ENCODE results near the gene RAD50. TPM values are rescaled to one million over a fixed set of nuclear protein-coding genes. Genes with fewer than 3 reads are reported as not detected.
"Not testable (repeated sequence)": the region's sequence is repeated elsewhere in the genome, so short reads cannot be mapped to it uniquely, and the experiment has no call there.

The RAD50 gene
- total RNA-seq, 1 donor from 2014 or later, result 37.4 TPM

DNA sequence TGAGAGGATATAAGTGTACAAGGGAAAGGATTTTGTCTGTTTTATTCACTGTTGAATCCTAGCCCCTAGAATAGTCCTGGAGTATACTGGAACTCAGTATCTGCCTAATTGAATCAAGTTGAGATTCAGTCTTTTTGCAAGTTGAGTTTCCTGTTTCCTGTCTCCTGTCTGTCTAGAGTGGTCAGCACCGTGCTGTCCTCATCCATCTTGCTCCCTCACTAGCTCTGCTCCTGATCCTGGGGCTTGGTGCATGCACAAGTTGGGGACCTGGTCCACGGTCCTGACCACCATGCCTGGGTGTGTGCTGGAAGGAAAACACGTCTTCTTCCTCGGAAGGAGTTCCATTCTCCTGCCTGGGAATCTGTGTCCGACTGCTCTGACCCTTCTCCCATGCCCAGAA, 16.6 kb upstream of the RAD50 start:
- DNase-seq, result no peak
- no peak overlapping the region for H3K4me3 Mint-ChIP-seq
- no peaks in the 10 kb centered on the region for H3K36me3 Mint-ChIP-seq (ENCODE audit: low read depth)
- no peak overlapping the region for H3K27ac Mint-ChIP-seq
- peaks cover 5% of the 10 kb centered on the region for H3K27me3 Mint-ChIP-seq
- intact Hi-C loops (cut with micrococcal nuclease), result no loop called here
- peaks cover 20% of the 10 kb centered on the region for H3K4me1 Mint-ChIP-seq
- peaks cover 3% of the 10 kb centered on the region for H3K9me3 Mint-ChIP-seq

DNA sequence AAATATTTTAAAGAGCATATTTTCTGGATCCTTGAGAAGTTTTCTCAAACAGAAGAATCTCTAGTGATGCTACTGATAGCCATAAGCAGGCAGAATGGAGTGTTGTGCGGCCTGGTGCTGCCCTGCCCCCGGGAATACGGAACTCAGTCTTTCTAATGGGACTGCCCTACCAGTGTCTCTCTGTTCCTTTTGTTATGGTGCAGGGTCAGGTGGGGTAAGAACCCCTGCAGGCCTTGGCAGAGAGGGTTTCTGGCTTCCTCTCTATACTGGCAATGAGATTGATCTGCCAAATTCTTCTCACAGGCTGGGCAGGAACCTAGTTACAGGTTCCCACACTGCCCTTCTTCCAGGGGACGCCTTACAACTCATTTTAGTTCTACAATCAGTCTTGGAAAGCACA, 16.0 kb upstream of the RAD50 start:
- H3K36me3 Mint-ChIP-seq (ENCODE audit: low read depth), result no peaks in the 10 kb centered on the region
- DNase-seq, result no peak
- H3K4me1 Mint-ChIP-seq, result peaks cover 22% of the 10 kb centered on the region
- peaks cover 3% of the 10 kb centered on the region for H3K9me3 Mint-ChIP-seq
- intact Hi-C loops (cut with micrococcal nuclease), result no loop called here
- no peak overlapping the region for H3K4me3 Mint-ChIP-seq
- no peaks in the 10 kb centered on the region for H3K27me3 Mint-ChIP-seq
- H3K27ac Mint-ChIP-seq, result no peak overlapping the region

DNA sequence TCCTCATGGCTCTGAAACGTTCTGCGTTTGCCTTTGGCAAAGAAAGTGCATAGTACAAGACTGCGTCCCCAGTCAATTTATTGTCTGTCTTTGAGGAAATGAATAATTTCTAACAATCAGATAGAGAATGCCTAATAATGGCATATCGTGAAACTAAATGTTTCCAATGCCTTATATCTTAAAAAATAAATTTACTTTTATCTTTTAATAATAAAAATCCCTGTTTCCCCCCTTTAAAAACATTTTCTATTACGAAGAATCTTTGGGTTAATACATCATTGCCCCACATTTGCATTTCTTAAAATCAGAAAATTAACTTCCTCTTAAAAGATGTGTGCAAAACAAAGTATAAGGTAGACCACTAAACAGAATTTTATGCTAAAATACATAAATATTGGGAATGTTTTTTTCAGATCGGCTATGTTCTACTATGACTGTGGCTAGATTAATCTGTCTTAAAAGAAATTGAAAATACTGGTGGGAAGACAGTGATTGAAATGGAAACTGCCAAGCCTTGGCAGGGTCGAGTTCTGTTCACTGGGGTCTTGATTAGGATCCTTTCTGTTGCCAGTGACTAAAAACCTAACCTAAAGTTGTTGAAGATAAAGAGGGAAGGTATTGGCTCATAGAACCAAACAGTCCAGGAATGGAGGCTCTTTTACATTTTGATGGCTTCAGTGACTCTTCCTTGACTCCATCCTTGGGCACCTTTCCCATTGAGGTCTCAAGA, 13.1 kb upstream of the RAD50 start, which contains the start of gene IL5:
Gene IL5, minus strand, starts transcription at position 51 of the 730 bp plus-strand sequence. Its CDS starts 44 bp downstream, at position 7.
- Mint-ChIP-seq H3K9me3 (peaks cover 3% of the 10 kb centered on the region), H3K4me1 (peaks cover 33% of the 10 kb centered on the region), H3K27me3 (no peaks in the 10 kb centered on the region), H3K27ac (no peak within 1 kb of the TSS), H3K4me3 (no peak within 1 kb of the TSS), H3K36me3 (ENCODE audit: low read depth) (no peaks in the 10 kb centered on the region)
- intact Hi-C loops (cut with micrococcal nuclease), result no loop called here
- DNase-seq, result no peak

DNA sequence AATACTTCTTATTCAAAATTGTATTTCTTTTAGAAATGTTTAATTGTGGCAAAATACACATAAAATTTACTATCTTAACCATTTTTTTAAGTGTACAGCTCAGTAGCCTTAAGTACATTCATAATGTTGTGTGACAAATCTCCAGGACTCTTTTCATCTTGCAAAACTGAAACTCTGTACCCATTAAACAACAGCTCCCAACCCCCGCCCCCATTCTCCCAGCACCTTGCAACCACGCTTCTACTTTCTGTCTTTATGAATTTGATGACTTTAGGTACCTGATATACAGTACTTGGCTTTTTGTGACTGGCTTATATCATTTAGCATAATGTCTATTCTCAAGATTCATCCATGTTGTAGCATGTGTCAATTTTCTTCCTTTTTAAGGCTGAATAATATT, 10.7 kb upstream of the RAD50 start:
- intact Hi-C loops (cut with micrococcal nuclease), result loop anchor here (2.0 kb wide), 1 partner anchor 15 kb away; no protein-coding TSS in a partner anchor
- Mint-ChIP-seq H3K9me3 (peaks cover 3% of the 10 kb centered on the region), H3K4me3 (no peak overlapping the region), H3K27me3 (peaks cover 4% of the 10 kb centered on the region), H3K27ac (peak overlapping the region; percentile 42), H3K36me3 (ENCODE audit: low read depth) (no peaks in the 10 kb centered on the region), H3K4me1 (peaks cover 25% of the 10 kb centered on the region)
- peak; percentile 72 for DNase-seq

DNA sequence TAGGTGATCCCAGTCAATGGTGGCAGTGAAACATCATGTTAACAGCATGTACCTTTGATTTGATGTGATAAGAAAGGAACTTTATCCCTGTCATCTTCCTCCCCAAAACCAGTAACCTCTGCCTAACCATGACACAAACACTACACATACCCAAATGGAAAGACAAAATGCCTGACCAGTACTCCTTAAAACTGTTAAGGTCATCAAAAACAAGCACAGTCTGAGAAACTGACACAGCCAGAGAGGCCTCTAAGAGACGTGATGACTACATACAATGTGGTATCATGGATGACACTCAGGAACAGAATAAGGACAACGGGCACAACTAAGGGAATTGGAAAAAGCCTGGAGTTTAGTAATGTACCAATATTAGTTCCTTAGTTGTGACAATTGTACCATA, 9.5 kb upstream of the RAD50 start:
- H3K4me1 Mint-ChIP-seq, result peaks cover 25% of the 10 kb centered on the region
- peaks cover 4% of the 10 kb centered on the region for H3K27me3 Mint-ChIP-seq
- no peak overlapping the region for H3K4me3 Mint-ChIP-seq
- H3K36me3 Mint-ChIP-seq (ENCODE audit: low read depth), result no peaks in the 10 kb centered on the region
- intact Hi-C loops (cut with micrococcal nuclease), result loop anchor here (2.0 kb wide), 1 partner anchor 16 kb away; no protein-coding TSS in a partner anchor
- peaks cover 3% of the 10 kb centered on the region for H3K9me3 Mint-ChIP-seq
- H3K27ac Mint-ChIP-seq, result peak overlapping the region; percentile 56
- DNase-seq, result no peak

DNA sequence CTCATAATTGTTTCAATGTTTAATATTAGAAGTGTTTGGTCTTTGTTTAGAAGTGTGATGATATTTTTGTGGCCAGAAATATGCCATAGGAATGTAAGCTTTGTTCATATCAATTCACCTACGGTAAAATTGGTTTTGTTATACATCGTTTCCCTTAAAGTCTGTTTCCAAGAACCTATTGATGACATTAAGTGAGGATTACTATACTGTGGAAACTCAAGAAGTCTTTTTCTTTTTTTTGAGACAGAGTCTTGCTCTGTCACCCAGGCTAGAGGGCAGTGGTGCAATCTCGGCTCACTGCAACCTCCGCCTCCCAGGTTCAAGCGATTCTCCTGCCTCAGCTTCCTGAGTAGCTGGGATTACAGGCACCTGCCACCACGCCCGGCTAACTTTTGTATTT, 7.9 kb upstream of the RAD50 start:
- DNase-seq; H3K4me3 Mint-ChIP-seq; H3K27me3 Mint-ChIP-seq; H3K36me3 Mint-ChIP-seq (ENCODE audit: low read depth); H3K9me3 Mint-ChIP-seq: not testable (repeated sequence)
- intact Hi-C loops (cut with micrococcal nuclease), result loop anchor here (1.0 kb wide), 1 partner anchor 8 kb away; no protein-coding TSS in a partner anchor
- H3K27ac Mint-ChIP-seq, result peak overlapping the region; percentile 41
- H3K4me1 Mint-ChIP-seq, result peaks cover 21% of the 10 kb centered on the region

DNA sequence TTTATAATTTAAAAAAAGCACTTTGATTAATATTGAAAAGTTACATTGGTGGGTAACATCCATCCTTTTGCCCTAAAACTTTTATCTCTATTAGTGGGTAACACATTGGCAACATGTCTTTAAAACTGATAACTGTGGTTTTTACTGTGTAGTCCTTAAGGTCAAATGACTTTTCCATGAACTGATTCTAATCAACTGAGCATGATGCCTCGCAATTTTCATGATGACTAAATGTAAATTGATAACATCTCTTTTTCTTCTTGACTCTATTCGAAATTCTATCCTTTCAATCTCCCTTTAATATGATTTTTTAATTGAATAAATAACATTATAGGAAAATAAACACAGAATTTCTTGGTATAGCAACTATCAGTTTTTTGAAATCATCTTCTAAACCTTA, 7.2 kb upstream of the RAD50 start:
- peaks cover 4% of the 10 kb centered on the region for H3K27me3 Mint-ChIP-seq
- H3K36me3 Mint-ChIP-seq (ENCODE audit: low read depth), result no peaks in the 10 kb centered on the region
- no peaks in the 10 kb centered on the region for H3K9me3 Mint-ChIP-seq
- no peak for DNase-seq
- H3K27ac Mint-ChIP-seq, result no peak overlapping the region
- H3K4me3 Mint-ChIP-seq, result no peak overlapping the region
- intact Hi-C loops (cut with micrococcal nuclease), result loop anchor here (1.0 kb wide), 1 partner anchor 8 kb away; no protein-coding TSS in a partner anchor
- H3K4me1 Mint-ChIP-seq, result peaks cover 15% of the 10 kb centered on the region

DNA sequence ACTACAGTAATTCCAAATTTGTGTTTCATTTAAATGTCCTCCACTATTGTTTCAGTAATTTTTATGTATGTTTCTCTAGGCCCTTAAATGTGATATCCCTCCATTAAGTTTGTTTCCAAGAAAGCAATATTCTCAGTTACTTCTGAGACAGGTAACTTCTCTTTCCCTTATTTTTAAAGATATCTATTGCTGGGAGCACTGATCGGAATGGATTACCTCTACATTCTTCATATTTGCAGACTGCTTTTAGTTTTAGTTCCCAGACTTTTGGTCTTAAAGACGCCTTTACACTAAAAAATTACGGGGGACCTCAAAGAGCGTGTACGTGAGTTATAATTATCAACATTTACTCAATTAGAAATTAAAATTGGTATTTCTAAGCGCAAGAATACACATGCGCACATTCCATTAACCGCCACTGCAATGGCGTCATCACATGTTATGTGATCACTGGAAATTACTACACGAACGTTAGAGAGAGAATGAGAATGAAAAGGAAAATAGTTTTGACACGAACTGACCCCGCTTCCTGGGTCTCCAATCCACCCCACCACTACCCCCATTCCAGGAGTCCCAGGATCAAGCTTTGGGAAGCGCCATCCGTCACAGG, 519 bp upstream of the RAD50 start:
- Mint-ChIP-seq H3K4me3 (peak overlapping the region; percentile 89), H3K4me1 (peaks cover 25% of the 10 kb centered on the region), H3K27ac (peak overlapping the region; percentile 94), H3K36me3 (ENCODE audit: low read depth) (peaks cover 7% of the 10 kb centered on the region), H3K9me3 (no peaks in the 10 kb centered on the region), H3K27me3 (no peaks in the 10 kb centered on the region)
- intact Hi-C loops (cut with micrococcal nuclease), result loop anchor here (2.0 kb wide), 1 partner anchor 21 kb away; no protein-coding TSS in a partner anchor
- DNase-seq, result no peak

DNA sequence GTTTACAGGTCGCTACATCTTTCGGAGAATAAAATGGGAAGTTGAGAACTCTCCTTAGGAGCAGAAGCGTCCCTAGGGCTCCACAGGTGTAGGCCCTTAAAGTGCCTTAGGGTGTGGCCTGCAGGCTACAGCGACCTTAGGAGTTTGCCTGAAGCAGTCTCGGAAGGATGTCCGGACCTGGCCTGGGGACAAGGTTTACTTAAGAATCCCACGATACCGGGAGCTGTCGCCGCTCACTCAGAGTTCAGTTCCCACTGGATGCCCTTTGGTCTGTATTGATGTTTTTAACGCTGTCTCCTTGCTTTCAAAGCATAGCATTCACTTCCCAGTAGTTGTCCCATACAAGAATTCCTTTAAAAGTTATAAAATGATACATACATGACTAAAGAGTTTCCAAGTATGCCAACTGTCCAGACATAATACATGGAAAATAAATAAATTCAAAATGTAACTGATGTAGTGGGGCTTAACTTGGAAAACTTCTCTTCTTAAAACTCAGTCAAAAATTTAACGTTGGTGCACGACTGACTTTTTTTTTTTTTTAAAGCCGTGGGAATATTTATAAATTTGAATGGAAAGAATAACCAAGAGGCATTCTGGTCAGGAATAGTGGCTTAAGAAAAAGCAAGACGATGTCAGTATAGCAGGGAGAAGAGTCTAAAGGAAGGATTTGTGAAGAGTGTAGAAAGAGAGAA, 848 bp downstream of the RAD50 start:
- Mint-ChIP-seq H3K4me3 (peak overlapping the region; percentile 89), H3K9me3 (no peaks in the 10 kb centered on the region), H3K27ac (peak overlapping the region; percentile 94), H3K36me3 (ENCODE audit: low read depth) (peaks cover 7% of the 10 kb centered on the region), H3K27me3 (no peaks in the 10 kb centered on the region), H3K4me1 (peaks cover 25% of the 10 kb centered on the region)
- intact Hi-C loops (cut with micrococcal nuclease), result loop anchor here (1.0 to 2.0 kb wide), 3 partner anchors 8 to 32 kb away; no protein-coding TSS in a partner anchor
- DNase-seq, result peak; percentile 79

DNA sequence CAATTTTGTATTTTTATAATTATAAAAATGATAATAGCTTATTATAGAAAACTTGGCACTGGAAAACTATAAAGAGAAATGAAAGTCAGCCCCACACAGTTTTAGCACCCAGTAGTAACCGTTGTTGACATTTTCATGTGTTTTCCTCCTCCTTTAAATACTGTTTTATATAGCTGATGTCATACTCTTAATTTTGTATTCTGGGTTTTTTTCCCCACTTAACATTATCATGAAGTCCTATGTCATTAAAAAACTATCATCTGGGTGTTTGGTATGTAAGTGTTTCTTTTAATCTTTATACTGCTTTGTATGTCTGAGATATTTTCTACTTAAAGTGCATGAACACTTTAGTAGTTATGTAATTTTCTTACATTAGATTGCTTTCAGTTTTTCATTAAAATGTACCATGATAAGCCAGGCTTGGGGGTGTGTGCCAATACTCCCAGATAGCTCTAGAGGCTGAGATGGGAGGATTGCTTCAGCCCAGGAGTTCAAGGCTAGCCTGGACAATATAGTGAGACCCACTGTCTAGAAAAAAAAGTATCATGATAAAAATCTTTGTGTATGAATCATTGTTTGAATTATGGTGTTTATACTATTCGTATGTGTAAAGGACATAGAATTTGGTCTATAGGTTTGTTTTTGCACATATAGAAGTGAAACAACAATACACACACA, 2.7 kb downstream of the RAD50 start:
- no peak overlapping the region for H3K27ac Mint-ChIP-seq
- peak overlapping the region; percentile 41 for H3K4me3 Mint-ChIP-seq
- no peaks in the 10 kb centered on the region for H3K27me3 Mint-ChIP-seq
- intact Hi-C loops (cut with micrococcal nuclease), result no loop called here
- no peak for DNase-seq
- H3K9me3 Mint-ChIP-seq, result no peaks in the 10 kb centered on the region
- peaks cover 25% of the 10 kb centered on the region for H3K4me1 Mint-ChIP-seq
- peaks cover 7% of the 10 kb centered on the region for H3K36me3 Mint-ChIP-seq (ENCODE audit: low read depth)

DNA sequence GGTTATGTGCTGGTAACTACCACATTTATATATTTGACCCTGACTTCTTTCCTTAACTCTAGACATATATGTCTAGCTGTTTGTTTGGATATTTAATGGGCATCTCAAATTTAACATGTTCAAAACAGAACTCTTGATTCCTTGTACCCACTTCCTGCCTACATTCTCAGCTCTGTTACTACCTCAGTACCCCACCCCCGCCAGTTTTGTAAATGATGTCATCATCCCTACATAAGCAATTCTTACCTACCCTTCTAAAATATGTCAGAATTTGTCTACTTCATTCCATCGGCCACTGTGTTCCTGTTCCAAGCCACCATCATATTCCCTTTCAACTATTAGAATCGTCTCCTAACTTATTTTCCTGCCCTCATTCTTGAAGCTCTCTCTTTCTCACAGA, 4.8 kb downstream of the RAD50 start:
- H3K36me3 Mint-ChIP-seq (ENCODE audit: low read depth), result peaks cover 13% of the 10 kb centered on the region
- H3K27me3 Mint-ChIP-seq, result no peaks in the 10 kb centered on the region
- intact Hi-C loops (cut with micrococcal nuclease), result no loop called here
- H3K4me1 Mint-ChIP-seq, result peaks cover 30% of the 10 kb centered on the region
- H3K9me3 Mint-ChIP-seq, result peaks cover 8% of the 10 kb centered on the region
- no peak for DNase-seq
- no peak overlapping the region for H3K4me3 Mint-ChIP-seq
- H3K27ac Mint-ChIP-seq, result no peak overlapping the region

DNA sequence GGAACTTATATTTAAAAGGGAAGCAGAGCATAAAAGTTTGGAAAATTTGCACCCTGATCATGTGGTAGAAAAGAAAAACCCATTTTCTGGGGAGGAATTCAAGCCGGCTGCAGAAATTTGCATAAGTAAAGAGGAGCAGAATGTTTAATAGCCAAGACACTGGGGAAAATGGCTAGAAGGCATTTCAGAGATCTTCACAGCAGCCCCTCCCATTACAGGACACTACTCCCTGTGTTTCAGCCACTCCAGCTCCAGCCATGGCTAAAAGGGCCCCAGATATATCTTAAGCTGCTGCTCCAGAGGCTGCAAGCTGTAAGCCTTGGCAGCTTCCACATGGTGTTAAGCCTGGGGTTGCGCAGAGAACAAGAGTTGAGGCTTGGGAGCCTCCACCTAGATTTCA, 7.8 kb downstream of the RAD50 start:
- Mint-ChIP-seq H3K4me1 (peaks cover 25% of the 10 kb centered on the region), H3K36me3 (ENCODE audit: low read depth) (peaks cover 32% of the 10 kb centered on the region)
- H3K27me3 Mint-ChIP-seq; H3K27ac Mint-ChIP-seq; intact Hi-C loops (cut with micrococcal nuclease); H3K9me3 Mint-ChIP-seq; DNase-seq; H3K4me3 Mint-ChIP-seq: not testable (repeated sequence)

DNA sequence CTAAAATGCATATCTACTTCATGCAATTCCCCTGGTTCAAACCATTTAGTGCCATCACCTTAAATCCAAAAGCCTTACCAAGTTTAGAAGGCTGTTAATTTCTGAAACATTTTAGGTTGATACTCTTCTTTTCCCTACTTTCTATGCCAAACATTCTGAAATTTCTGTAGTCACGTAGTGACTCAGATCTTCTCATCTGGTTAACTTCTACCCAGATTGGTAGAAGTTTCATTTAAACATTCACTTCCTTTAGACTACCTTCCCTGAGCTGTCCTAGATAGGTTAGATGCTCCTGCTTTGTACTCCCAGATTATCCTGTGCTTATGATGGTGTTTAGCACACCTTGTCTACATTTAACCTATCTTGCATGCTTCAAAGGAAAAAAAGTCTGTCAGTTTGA, 9.9 kb downstream of the RAD50 start:
- Mint-ChIP-seq H3K27me3 (no peaks in the 10 kb centered on the region), H3K27ac (peak overlapping the region; percentile 57), H3K36me3 (ENCODE audit: low read depth) (peaks cover 43% of the 10 kb centered on the region), H3K4me3 (peak overlapping the region; percentile 29), H3K9me3 (peaks cover 8% of the 10 kb centered on the region), H3K4me1 (peaks cover 32% of the 10 kb centered on the region)
- intact Hi-C loops (cut with micrococcal nuclease), result no loop called here
- DNase-seq, result no peak

Data from activated CD4-positive, alpha-beta T cell treated with anti-CD3 and anti-CD28 coated beads, Interleukin-2, amount 10 ng/mL, durations not matched to agents 24 days and 14 days (primary cell).